H1 (cell line): Measurements from ENCODE around the gene THAP2. TPM values are rescaled to one million over a fixed set of nuclear protein-coding genes. Genes with fewer than 3 reads are reported as not detected.

Experiments used
- CTCF ChIA-PET: fragments of 300-600 bp; sonication (Branson Sonifier 250); formaldehyde crosslinking; loops from one replicate; lab custom pipeline; 2021; ENCODE audit not compliant: partially characterized antibody; lab: Charles Lee
- POLR2A ChIA-PET: fragments of 300-600 bp; sonication (Branson Sonifier 250); formaldehyde crosslinking; loops from one replicate; lab custom pipeline; 2021; ENCODE audit warnings: inconsistent platforms; ENCODE audit not compliant: partially characterized antibody; lab: Charles Lee
- DNase-seq, 2 experiments: peaks; one replicate each; pipeline versions ENCODE4 v3.0.0 to v3.0.0-alpha.2; 2010 to 2022; ENCODE audit warnings: low spot score in 2 of 2, low read depth in 1 of 2, mixed read lengths in 1 of 2
- FAIRE-seq: peaks from 2 replicates; lab custom pipeline; 2011; peaks lifted over from hg19 to GRCh38; lab: Jason Lieb, UNC
- H2AFZ ChIP-seq: 2 replicates; pipeline ENCODE4 v1.8.1; 2012; ENCODE audit warnings: low read length, inconsistent platforms
- H2AK5ac ChIP-seq: 2 replicates; pipeline ENCODE4 v1.6.1; 2013; ENCODE audit warnings: low read depth, low read length
- H2BK120ac ChIP-seq: replicated peaks from 2 replicates; pipeline ENCODE3; 2013; ENCODE audit warnings: low read depth, low read length, inconsistent platforms
- H2BK12ac ChIP-seq: 2 replicates; pipeline ENCODE4 v1.6.1; 2013; ENCODE audit warnings: low read depth, low read length
- H2BK15ac ChIP-seq: 2 replicates; pipeline ENCODE4 v1.6.1; 2013; ENCODE audit warnings: low read length
- H2BK20ac ChIP-seq: 2 replicates; pipeline ENCODE4 v1.6.1; 2013; ENCODE audit warnings: low read length
- H2BK5ac ChIP-seq: 2 replicates; pipeline ENCODE4 v1.6.1; 2013; ENCODE audit warnings: low read depth, low read length
- H3K14ac ChIP-seq: 2 replicates; pipeline ENCODE4 v1.6.1; 2013; ENCODE audit warnings: inconsistent platforms; ENCODE audit not compliant: insufficient read length
- H3K18ac ChIP-seq: 2 replicates; pipeline ENCODE4 v1.6.1; 2013; ENCODE audit warnings: low read length; ENCODE audit errors: extremely low read depth
- H3K23ac ChIP-seq: 2 replicates; pipeline ENCODE4 v1.6.1; 2013; ENCODE audit warnings: inconsistent platforms; ENCODE audit not compliant: insufficient read length
- H3K23me2 ChIP-seq: 2 replicates; pipeline ENCODE4 v1.6.1; 2013; ENCODE audit warnings: low read depth, low read length
- H3K27ac ChIP-seq: 2 replicates; pipeline ENCODE4 v1.6.1; 2011; ENCODE audit warnings: low read depth, low read length, inconsistent platforms
- H3K27me3 ChIP-seq, 4 experiments: replicated peaks in 1 of 4; 1 replicate in 1 of 4; 2 replicates in 3 of 4; pipeline versions ENCODE4 v1.6.1 to v1.8.1; 2011 to 2013; ENCODE audit warnings: low read length in 3 of 4, mild to moderate bottlenecking in 3 of 4, inconsistent platforms in 2 of 4, mixed read lengths in 2 of 4, moderate library complexity in 1 of 4; ENCODE audit not compliant: control insufficient read depth in 3 of 4, insufficient read depth in 3 of 4; ENCODE audit errors: extremely low read depth in 1 of 4
- H3K36me3 ChIP-seq, 4 experiments: 2 replicates each; pipeline versions ENCODE4 v1.6.1 to v1.8.1; 2011 to 2013; ENCODE audit warnings: mild to moderate bottlenecking in 4 of 4, low read length in 3 of 4, moderate library complexity in 2 of 4, control low read depth in 1 of 4, inconsistent platforms in 1 of 4; ENCODE audit not compliant: insufficient read depth in 4 of 4, control insufficient read depth in 2 of 4
- H3K4ac ChIP-seq: replicated peaks from 2 replicates; pipeline ENCODE3; 2013; ENCODE audit warnings: low read length, low read depth, mixed read lengths, inconsistent platforms; ENCODE audit not compliant: insufficient read length
- H3K4me1 ChIP-seq, 4 experiments: replicated peaks in 1 of 4; 1 replicate in 1 of 4; 2 replicates in 3 of 4; pipeline versions ENCODE4 v1.6.1 to v1.8.1; 2011 to 2013; ENCODE audit warnings: low read length in 3 of 4, inconsistent platforms in 2 of 4, mixed read lengths in 1 of 4; ENCODE audit not compliant: insufficient read depth in 4 of 4, control insufficient read depth in 3 of 4
- H3K4me2 ChIP-seq, 2 experiments: 2 replicates each; pipeline versions ENCODE4 v1.6.1 to v1.8.1; 2011 to 2013; ENCODE audit warnings: low read depth in 2 of 2, low read length in 2 of 2, control low read depth in 1 of 2, inconsistent platforms in 1 of 2, mild to moderate bottlenecking in 1 of 2; ENCODE audit not compliant: insufficient read depth in 1 of 2
- H3K4me3 ChIP-seq, 4 experiments: fragments of 200-600, 300-600 bp in 1 of 4; sonication (generic), shearing (Covaris generic), sonication (Bioruptor Twin) in 1 of 4; 2 replicates each; pipeline versions ENCODE4 v1.5.1 to v1.8.1; 2011 to 2016; ENCODE audit warnings: low read length in 4 of 4, low read depth in 3 of 4, control low read depth in 2 of 4, inconsistent platforms in 2 of 4, mild to moderate bottlenecking in 2 of 4, mixed read lengths in 1 of 4, moderate library complexity in 1 of 4; ENCODE audit not compliant: insufficient read depth in 2 of 4; ENCODE audit errors: extremely low read depth in 1 of 4
- H3K56ac ChIP-seq: replicated peaks from 2 replicates; pipeline ENCODE3; 2013; ENCODE audit warnings: low read depth, mild to moderate bottlenecking, mixed read lengths, low read length, inconsistent platforms; ENCODE audit not compliant: insufficient read length
- H3K79me1 ChIP-seq: 2 replicates; pipeline ENCODE4 v1.6.1; 2013; ENCODE audit warnings: low read depth, low read length, control low read depth
- H3K79me2 ChIP-seq, 2 experiments: 2 replicates each; pipeline versions ENCODE4 v1.6.1 to v1.8.1; 2012 to 2013; ENCODE audit warnings: low read length in 2 of 2, mild to moderate bottlenecking in 2 of 2, inconsistent platforms in 1 of 2; ENCODE audit not compliant: insufficient read depth in 2 of 2, control insufficient read depth in 1 of 2
- H3K9ac ChIP-seq, 4 experiments: replicated peaks in 1 of 4; 1 replicate in 1 of 4; 2 replicates in 3 of 4; pipeline versions ENCODE4 v1.6.1 to v1.8.1; 2011 to 2013; ENCODE audit warnings: low read depth in 3 of 4, low read length in 3 of 4, control low read depth in 2 of 4, mild to moderate bottlenecking in 2 of 4, moderate library complexity in 2 of 4, inconsistent platforms in 1 of 4; ENCODE audit errors: extremely low read depth in 1 of 4
- H3K9me3 ChIP-seq, 2 experiments: 2 replicates each; pipeline versions ENCODE4 v1.6.1 to v1.8.1; 2012 to 2013; ENCODE audit warnings: mild to moderate bottlenecking in 2 of 2, moderate library complexity in 2 of 2, control low read depth in 1 of 2, inconsistent platforms in 1 of 2, low read depth in 1 of 2, low read length in 1 of 2, mixed read lengths in 1 of 2; ENCODE audit not compliant: insufficient read depth in 2 of 2
- H4K20me1 ChIP-seq, 2 experiments: replicated peaks in 1 of 2; 2 replicates each; pipeline versions ENCODE3 to v1.8.1; 2011 to 2013; ENCODE audit warnings: inconsistent platforms in 2 of 2, low read length in 2 of 2, mild to moderate bottlenecking in 1 of 2; ENCODE audit not compliant: insufficient read depth in 2 of 2, control insufficient read depth in 1 of 2
- H4K5ac ChIP-seq: 2 replicates; pipeline ENCODE4 v1.6.1; 2013; ENCODE audit warnings: low read length, low read depth, mixed read lengths, inconsistent platforms; ENCODE audit not compliant: insufficient read length
- H4K8ac ChIP-seq: 2 replicates; pipeline ENCODE4 v1.8.0; 2013; ENCODE audit warnings: mild to moderate bottlenecking, moderate library complexity, low read length, inconsistent platforms; ENCODE audit not compliant: insufficient read depth; ENCODE audit errors: extremely low read depth
- H4K91ac ChIP-seq: replicated peaks from 2 replicates; pipeline ENCODE3; 2013; ENCODE audit warnings: low read length, mixed read lengths, inconsistent platforms; ENCODE audit not compliant: insufficient read length
- RXRA ChIP-seq: IDR thresholded peaks from 2 replicates; pipeline ENCODE4 v1.6.1; 2011; ENCODE audit warnings: low read depth, mild to moderate bottlenecking, low read length, moderate library complexity; ENCODE audit not compliant: insufficient read depth
- SP1 ChIP-seq: IDR thresholded peaks from 2 replicates; pipeline ENCODE4 v1.6.1; 2011; ENCODE audit warnings: low read depth, low read length
- SRF ChIP-seq: IDR thresholded peaks from 2 replicates; pipeline ENCODE4 v1.6.1; 2011; ENCODE audit warnings: mild to moderate bottlenecking, low read depth, low read length, moderate library complexity
- WGBS, 2 experiments: shearing (Covaris generic) in 1 of 2; methylation state at CpG; one replicate each; pipeline versions ENCODE4 v1.1.6 to v1.1.7; 2013 to 2015; ENCODE audit warnings: low lambda C conversion rate in 2 of 2, mixed read lengths in 2 of 2, inconsistent platforms in 1 of 2, low coverage in 1 of 2, missing lambda C conversion rate in 1 of 2; ENCODE audit not compliant: insufficient replicate concordance in 2 of 2, insufficient coverage in 1 of 2, insufficient read length in 1 of 2; ENCODE audit errors: extremely low coverage in 1 of 2, missing lambda C conversion rate in 1 of 2; 5-methylcytosine and 5-hydroxymethylcytosine counted together
- polyA plus RNA-seq, 7 experiments: library from polyadenylated mRNA; depleted of rRNA in 3 of 7; stranded (reverse) in 5 of 7; unstranded in 2 of 7; fragments of >200 nt in 5 of 7; fragments of 200-250 nt in 2 of 7; gene quantifications; 1 replicate in 5 of 7; 2 replicates in 1 of 7; 4 replicates in 1 of 7; pipeline versions ENCODE4 v1.2.1 to v1.2.3, GENCODE V29; 2011 to 2013; ENCODE audit warnings: missing spikeins in 2 of 7, mixed read lengths in 2 of 7
- total RNA-seq: library from RNA; stranded (reverse); fragmentation: NEBNext Ultra II Directional; extraction: Animal tissue kit (Norgen Biotek cat#: 25700); gene quantifications from 2 replicates; pipeline ENCODE4 v1.2.1, GENCODE V29; 2021

The THAP2 gene
- total and polyA plus RNA-seq, 2 of the 8 experiments (the other 6 are each of a cell fraction or from before 2014, with no cell fraction given) = 1.8 to 5.3 TPM

GRCh38 chr12:71671816-71672215 is 7.7 kb downstream of the THAP2 start:
- H2AFZ ChIP-seq = no peak overlapping the region
- no peak overlapping the region for H3K18ac ChIP-seq
- no peak overlapping the region for H3K4me3 ChIP-seq
- H3K4me2 ChIP-seq = no peak overlapping the region
- no peaks in the 10 kb centered on the region for H4K20me1 ChIP-seq
- H3K14ac ChIP-seq = no peak overlapping the region
- no peak overlapping the region for H3K56ac ChIP-seq
- WGBS, 2 experiments = 88% methylated on average over 1 of the region's 1 CpG; no CpG with 5 or more reads in 1 of the 2 experiments
- no peaks in the 10 kb centered on the region for H3K27me3 ChIP-seq
- no peaks in the 10 kb centered on the region for H3K4me1 ChIP-seq
- no peak overlapping the region for H4K8ac ChIP-seq
- no peak for DNase-seq
- no peak for FAIRE-seq
- no peak overlapping the region for H2BK12ac ChIP-seq
- H2BK120ac ChIP-seq = no peak overlapping the region
- no peaks in the 10 kb centered on the region for H3K79me1 ChIP-seq
- no peak overlapping the region for H3K4ac ChIP-seq
- ChIA-PET POLR2A (interaction anchor here (0.7 to 0.8 kb wide), 2 partner anchors 17 to 77 kb away, joined by 3 to 4 read pairs; no protein-coding TSS in a partner anchor), CTCF (interaction anchor here (1.4 to 1.8 kb wide), 2 partner anchors 13 to 75 kb away, joined by 3 read pairs; no protein-coding TSS in a partner anchor)
- no peak overlapping the region for H2BK20ac ChIP-seq
- H2AK5ac ChIP-seq = no peak overlapping the region
- no peaks in the 10 kb centered on the region for H3K36me3 ChIP-seq
- H4K5ac ChIP-seq = no peak overlapping the region
- no peak overlapping the region for H4K91ac ChIP-seq
- H3K79me2 ChIP-seq = no peaks in the 10 kb centered on the region
- H2BK15ac ChIP-seq = no peak overlapping the region
- H2BK5ac ChIP-seq = no peak overlapping the region
- no peaks in the 10 kb centered on the region for H3K9me3 ChIP-seq
- no peak overlapping the region for H3K27ac ChIP-seq
- H3K9ac ChIP-seq = no peak overlapping the region
- no peak for TF ChIP-seq SP1
- no peak for TF ChIP-seq SRF
- no peak for TF ChIP-seq RXRA
- TF ChIP-seq, all 59 proteins: peak for 0
- H3K23ac ChIP-seq = no peak overlapping the region
- no peaks in the 10 kb centered on the region for H3K23me2 ChIP-seq
